Tibial nerve (tissue), 4 donors: ENCODE measurements around the gene KCNC2. TPM values are rescaled to one million over a fixed set of nuclear protein-coding genes. Genes with fewer than 3 reads are reported as not detected.

ENCODE experiments used
- DNase-seq, 2 donors: peaks; one replicate each; pipeline ENCODE4 v3.0.0-alpha.2; 2019; ENCODE audit warnings: low spot score in 2 of 2
- H3K27ac ChIP-seq, 4 donors: fragments of 200-600 bp; sonication (generic) in 3 of 4; one replicate each; pipeline ENCODE4 v1.5.1; 2017 to 2019; ENCODE audit warnings: mild to moderate bottlenecking in 1 of 4
- H3K27me3 ChIP-seq, 2 donors: fragments of 200-600 bp; sonication (generic) in 1 of 2; one replicate each; pipeline versions ENCODE4 v1.5.1 to v1.6.0; 2017 to 2019
- H3K36me3 ChIP-seq, 3 donors: fragments of 200-600 bp; sonication (generic); one replicate each; pipeline ENCODE4 v1.5.1; 2018 to 2019
- H3K4me1 ChIP-seq, 4 donors: fragments of 200-600 bp; sonication (generic) in 3 of 4; one replicate each; pipeline ENCODE4 v1.5.1; 2017 to 2019
- H3K4me3 ChIP-seq, 4 donors: fragments of 200-600 bp; sonication (generic) in 3 of 4; one replicate each; pipeline ENCODE4 v1.5.1; 2017 to 2019; ENCODE audit warnings: mild to moderate bottlenecking in 1 of 4, moderate library complexity in 1 of 4
- H3K9me3 ChIP-seq, 4 donors: fragments of 200-600 bp; sonication (generic) in 3 of 4; one replicate each; pipeline ENCODE4 v1.5.1; 2017 to 2019
- CTCF ChIP-seq, 5 experiments: fragments of 200-600 bp in 3 of 5; fragments of 450-650 bp in 2 of 5; sonication (generic) in 3 of 5; IDR thresholded peaks; one replicate each; pipeline ENCODE4 v1.5.1; 2016 to 2019; ENCODE audit warnings: antibody characterized with exemption in 5 of 5, mild to moderate bottlenecking in 3 of 5, moderate library complexity in 2 of 5
- EP300 ChIP-seq, 2 donors: sonication (generic); formaldehyde crosslinking; IDR thresholded peaks; one replicate each; pipeline ENCODE4 v1.6.1; 2017; ENCODE audit warnings: antibody characterized with exemption in 2 of 2, mild to moderate bottlenecking in 1 of 2
- POLR2A ChIP-seq, 2 donors: fragments of 450-650 bp; IDR thresholded peaks; one replicate each; pipeline ENCODE4 v1.6.1; 2017; ENCODE audit warnings: antibody characterized with exemption in 2 of 2, mild to moderate bottlenecking in 2 of 2, moderate library complexity in 2 of 2
- WGBS, 2 donors: methylation state at CpG; one replicate each; pipeline ENCODE4 v1.1.5; 2018; 5-methylcytosine and 5-hydroxymethylcytosine counted together
- total RNA-seq, 4 donors: library from RNA; depleted of rRNA; stranded (reverse); fragments of >200 nt; gene quantifications; one replicate each; pipeline ENCODE4 v1.1.0, GENCODE V29; 2016

Gene KCNC2
- total RNA-seq, 4 donors from 2014 or later, result 0.30 to 1.5 TPM; not detected in 2

DNA sequence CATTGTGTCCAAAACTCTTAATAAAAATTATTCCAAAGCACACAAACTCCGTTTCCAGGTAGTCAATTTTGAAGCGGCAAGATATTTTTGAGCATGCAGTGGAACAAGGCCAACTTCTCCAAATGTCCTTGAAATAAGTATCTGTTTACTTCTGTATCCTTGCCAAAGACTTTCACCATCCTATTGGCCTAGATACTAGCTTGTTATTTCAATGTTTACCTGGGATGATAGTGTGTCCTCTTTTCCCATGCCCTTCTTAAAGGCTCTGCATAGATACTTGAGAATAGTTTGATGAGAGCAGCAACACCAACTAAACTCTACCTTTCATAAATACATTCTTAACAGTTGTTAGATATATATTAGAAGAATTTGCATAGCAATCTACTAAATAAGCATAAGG lies 160.9 kb downstream of the KCNC2 start:
- Histone ChIP-seq H3K4me3 (no peak overlapping the region), H3K27me3 (no peaks in the 10 kb centered on the region), H3K36me3 (no peaks in the 10 kb centered on the region), H3K4me1 (no peaks in the 10 kb centered on the region), H3K9me3 (no peaks in the 10 kb centered on the region), H3K27ac (no peak overlapping the region)
- no peak for TF ChIP-seq EP300 (IDR thresholded peaks at IDR 0.05)
- TF ChIP-seq POLR2A (IDR thresholded peaks at IDR 0.05), result no peak
- no peak for TF ChIP-seq CTCF (IDR thresholded peaks at IDR 0.05)
- no peak for DNase-seq
- WGBS, 2 donors, result 88 to 93% methylated on average over 2 of the region's 2 CpGs

DNA sequence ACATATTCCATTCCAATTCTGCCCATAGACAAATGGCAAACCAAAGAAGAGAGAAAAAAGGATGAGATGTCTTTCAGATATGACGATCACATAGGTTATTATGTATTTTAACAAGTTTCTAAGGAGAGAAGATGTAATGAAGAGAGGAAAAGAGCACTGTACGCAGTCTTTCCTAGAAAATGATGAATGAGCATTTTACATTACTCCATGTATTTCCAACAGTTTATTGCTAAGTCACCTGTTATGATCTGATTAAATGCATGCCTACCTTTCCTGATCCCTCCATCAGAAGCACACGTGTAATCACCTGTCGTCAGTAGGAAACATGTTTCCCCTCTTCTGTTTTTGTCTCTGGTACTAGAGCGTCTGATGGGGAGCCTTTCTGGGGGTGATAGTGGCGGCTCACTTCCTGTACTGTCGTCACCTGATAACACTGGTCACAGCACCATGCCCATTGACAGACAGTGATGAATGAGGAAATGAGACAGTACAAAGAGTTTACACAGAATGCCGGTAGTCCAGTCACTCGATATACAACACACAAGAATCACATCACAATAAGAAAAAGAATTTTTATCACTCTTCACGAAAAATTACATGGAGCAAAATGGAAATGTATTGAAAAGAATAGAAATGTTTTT lies 161.6 kb downstream of the KCNC2 start:
- TF ChIP-seq POLR2A (IDR thresholded peaks at IDR 0.05) (no peak), EP300 (IDR thresholded peaks at IDR 0.05) (no peak), CTCF (IDR thresholded peaks at IDR 0.05) (no peak)

GRCh38 chr12:75042125-75042524 lies 167.5 kb downstream of the KCNC2 start:
- Histone ChIP-seq H3K36me3 (no peaks in the 10 kb centered on the region), H3K4me3 (no peak overlapping the region), H3K27me3 (no peaks in the 10 kb centered on the region), H3K4me1 (no peaks in the 10 kb centered on the region), H3K9me3 (no peaks in the 10 kb centered on the region), H3K27ac (no peak overlapping the region)
- WGBS, 2 donors, result 83 to 92% methylated on average over 2 of the region's 2 CpGs
- TF ChIP-seq CTCF (IDR thresholded peaks at IDR 0.05), result no peak
- TF ChIP-seq EP300 (IDR thresholded peaks at IDR 0.05), result no peak
- no peak for TF ChIP-seq POLR2A (IDR thresholded peaks at IDR 0.05)
- DNase-seq, result no peak

More for the DNA sequence above, 161.6 kb downstream of the KCNC2 start:
- 78 to 81% methylated on average over 10 of the region's 10 CpGs for WGBS, 2 donors
- DNase-seq, result no peak
- no peaks in the 10 kb centered on the region for H3K9me3 ChIP-seq
- no peak overlapping the region for H3K4me3 ChIP-seq
- H3K36me3 ChIP-seq, result no peaks in the 10 kb centered on the region
- no peak overlapping the region for H3K27ac ChIP-seq
- no peaks in the 10 kb centered on the region for H3K4me1 ChIP-seq
- no peaks in the 10 kb centered on the region for H3K27me3 ChIP-seq

GRCh38 chr12:75041472-75041871 lies 168.2 kb downstream of the KCNC2 start:
- no peaks in the 10 kb centered on the region for H3K36me3 ChIP-seq
- no peak for TF ChIP-seq CTCF (IDR thresholded peaks at IDR 0.05)
- TF ChIP-seq POLR2A (IDR thresholded peaks at IDR 0.05), result no peak
- no peak for TF ChIP-seq EP300 (IDR thresholded peaks at IDR 0.05)
- no peaks in the 10 kb centered on the region for H3K27me3 ChIP-seq
- H3K9me3 ChIP-seq, result no peaks in the 10 kb centered on the region
- WGBS, 2 donors, result 64 to 66% methylated on average over 4 of the region's 4 CpGs
- H3K27ac ChIP-seq, result no peak overlapping the region
- DNase-seq, result no peak
- H3K4me1 ChIP-seq, result no peaks in the 10 kb centered on the region
- no peak overlapping the region for H3K4me3 ChIP-seq

DNA sequence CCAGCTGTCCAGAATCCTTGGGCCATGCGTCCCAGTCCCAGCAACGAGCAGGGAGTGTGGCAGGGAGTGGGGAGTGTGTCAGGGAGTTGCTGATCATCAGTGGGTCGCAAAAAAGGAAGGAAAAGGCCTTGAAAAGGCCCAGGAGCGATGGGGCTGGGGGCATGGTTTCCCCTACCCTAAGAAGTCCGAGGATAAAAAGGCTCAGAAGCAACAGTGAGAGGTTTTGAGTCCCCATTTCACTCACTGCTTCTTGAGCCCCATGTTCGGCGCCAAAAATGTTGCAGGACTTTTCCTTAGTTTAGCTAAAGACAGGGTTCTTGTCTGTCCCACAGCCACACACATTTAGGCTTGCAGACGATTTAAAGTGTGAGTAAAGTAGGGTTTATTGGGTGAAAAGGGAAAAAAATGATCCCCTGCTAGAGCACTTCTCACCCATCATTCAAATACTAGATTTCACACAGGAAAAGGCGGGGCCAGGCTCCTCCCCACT lies 189.5 kb downstream of the KCNC2 start:
- H3K27ac ChIP-seq, result no peak overlapping the region
- H3K9me3 ChIP-seq, result peaks cover 0 to 51% (median 17%) of the 10 kb centered on the region in 4 donors
- 75 to 76% methylated on average over 9 of the region's 9 CpGs for WGBS, 2 donors
- no peaks in the 10 kb centered on the region for H3K36me3 ChIP-seq
- H3K4me1 ChIP-seq, result no peaks in the 10 kb centered on the region
- no peak overlapping the region for H3K4me3 ChIP-seq
- TF ChIP-seq CTCF (IDR thresholded peaks at IDR 0.05), result no peak
- no peak for TF ChIP-seq EP300 (IDR thresholded peaks at IDR 0.05)
- TF ChIP-seq POLR2A (IDR thresholded peaks at IDR 0.05), result no peak
- DNase-seq, result no peak
- no peaks in the 10 kb centered on the region for H3K27me3 ChIP-seq
